ENCODE measurements around the gene SVIL.

GRCh38 chr10:29663718-29664117 is 28.9 kb upstream of the SVIL start:
- TF ChIP-seq CTCF (IDR thresholded peaks at IDR 0.05), result no peak
- no peak for TF ChIP-seq POLR2A (IDR thresholded peaks at IDR 0.05)
- no peak for TF ChIP-seq POLR2AphosphoS5 (IDR thresholded peaks at IDR 0.05)
